GM18511 (cell line): ENCODE data around the gene ZNF776.
"Not testable (repeated sequence)": the region's sequence is repeated elsewhere in the genome, so short reads cannot be mapped to it uniquely, and the experiment has no call there.

Source experiments
- ATAC-seq: cut with Tn5 transposase; IDR thresholded peaks from one replicate; pipeline ENCODE4 v1.9.1; 2021; ENCODE audit warnings: mild to moderate bottlenecking, moderate library complexity; ENCODE audit not compliant: unreplicated experiment

The ZNF776 gene

DNA sequence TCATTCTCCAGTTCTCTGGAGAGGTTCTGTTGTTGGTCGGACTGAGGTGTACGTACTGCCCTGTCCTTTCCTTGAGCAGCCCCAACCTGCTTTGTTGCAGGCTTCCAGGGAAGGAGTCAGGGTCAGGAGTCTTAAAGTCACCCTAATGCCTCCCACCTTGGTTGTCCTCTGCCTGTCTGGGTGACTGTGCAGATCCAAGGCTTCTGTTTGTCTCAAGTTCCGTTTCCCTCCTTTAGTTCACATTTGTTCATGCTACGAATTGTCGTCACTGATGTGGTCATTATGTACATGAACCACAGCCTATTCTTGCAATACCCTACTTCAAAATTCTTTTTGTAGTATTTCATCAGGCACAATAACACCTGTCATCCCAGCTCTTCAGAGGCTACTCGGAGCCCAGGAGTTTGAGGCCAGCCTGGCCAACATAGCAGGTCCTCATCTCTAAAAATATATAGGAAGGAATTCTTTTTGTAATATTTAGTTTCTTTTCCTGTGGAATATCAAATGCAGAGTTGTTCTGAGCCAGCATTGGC, 30.2 kb downstream of the ZNF776 start:
- no peak for ATAC-seq

DNA sequence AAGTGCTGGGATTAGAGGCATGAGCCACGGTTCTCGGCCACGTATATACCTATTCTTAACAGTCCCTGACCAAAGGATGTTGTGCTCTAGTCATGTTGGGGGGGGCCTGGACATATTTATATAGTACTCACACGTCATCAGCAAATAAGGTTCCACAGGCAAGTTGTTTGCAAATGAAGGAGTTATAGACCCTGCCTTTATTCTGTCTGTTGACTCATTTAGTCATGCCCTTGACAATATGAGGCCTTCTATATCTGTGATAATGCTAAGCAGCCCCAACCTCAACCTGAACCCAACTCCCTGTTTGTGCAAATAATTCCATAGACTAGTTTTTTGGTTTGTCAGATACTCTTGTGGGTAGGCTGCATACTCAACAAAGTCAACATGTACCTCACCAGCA, 31.7 kb downstream of the ZNF776 start:
- no peak for ATAC-seq

- ATAC-seq: no peak
Measured at GRCh38 chr19:57779220-57779845, 32.7 kb downstream of the ZNF776 start.

DNA sequence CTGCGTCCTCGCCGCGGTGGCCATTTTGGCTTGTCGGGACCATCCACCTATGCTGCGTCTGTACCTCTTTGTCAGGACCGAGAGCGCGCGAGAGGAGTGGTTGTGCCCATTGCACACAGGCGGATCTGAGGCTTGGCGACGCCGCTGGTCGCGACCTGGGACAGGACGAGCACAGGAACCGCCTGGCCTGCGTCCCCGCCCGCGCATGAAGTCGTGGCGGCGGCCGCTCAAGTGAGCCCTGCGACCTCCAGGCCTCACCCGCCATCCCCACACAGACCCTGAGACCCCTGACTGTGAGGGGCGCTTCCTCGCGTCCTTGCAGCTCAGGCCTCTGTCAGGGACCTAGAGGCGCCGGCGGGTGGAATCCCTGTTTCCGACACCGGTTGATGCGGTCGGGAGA, 39.7 kb downstream of the ZNF776 start:
- no peak for ATAC-seq

GRCh38 chr19:57786906-57787305, 40.3 kb downstream of the ZNF776 start:
- ATAC-seq: no peak

DNA sequence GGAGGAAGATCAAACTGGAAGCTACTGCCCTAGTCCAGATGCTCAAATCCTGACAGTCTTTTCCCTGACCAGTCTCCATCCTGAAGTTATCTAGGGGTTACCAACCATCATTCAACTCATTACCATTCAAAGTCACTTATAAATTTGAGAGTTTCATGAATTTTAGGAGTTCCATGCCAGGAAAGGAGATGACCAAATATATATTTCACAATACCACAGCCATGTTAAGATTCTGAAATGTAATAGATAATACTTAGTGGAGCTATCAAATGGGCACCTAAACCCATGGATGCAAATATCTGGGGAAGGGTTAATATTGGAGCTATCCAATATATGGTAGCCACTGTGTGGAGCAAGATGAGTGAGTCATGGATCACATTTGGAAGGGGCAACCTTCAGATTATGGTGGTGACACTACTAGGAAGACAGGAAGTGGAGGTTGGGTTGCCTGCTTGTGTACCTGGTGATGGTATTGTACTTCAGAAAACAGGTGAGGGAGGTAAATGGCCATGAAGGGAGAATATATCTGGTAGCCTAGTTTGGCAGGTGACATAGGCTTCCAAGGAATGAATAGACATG, 41.6 kb downstream of the ZNF776 start:
- no peak for ATAC-seq

DNA sequence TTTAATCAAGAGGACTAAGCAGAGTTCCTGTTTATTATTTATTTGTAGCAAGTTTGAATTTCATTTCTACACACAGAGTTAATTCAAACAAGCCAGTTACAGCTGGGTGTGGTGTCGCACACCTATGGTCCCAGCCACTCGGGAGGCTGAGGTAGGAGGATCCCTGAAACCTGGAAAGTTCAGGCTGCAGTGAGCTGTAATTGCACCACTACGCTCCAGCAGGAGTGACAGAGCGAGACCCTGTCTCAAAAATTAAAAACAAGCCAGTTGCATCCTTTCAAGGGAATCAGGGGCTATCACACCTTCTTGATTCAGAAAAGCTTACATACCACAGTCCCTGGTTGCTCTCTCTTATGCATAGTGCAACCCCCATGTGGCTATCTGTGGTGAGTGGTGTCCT, 42.7 kb downstream of the ZNF776 start:
- no peak for ATAC-seq

DNA sequence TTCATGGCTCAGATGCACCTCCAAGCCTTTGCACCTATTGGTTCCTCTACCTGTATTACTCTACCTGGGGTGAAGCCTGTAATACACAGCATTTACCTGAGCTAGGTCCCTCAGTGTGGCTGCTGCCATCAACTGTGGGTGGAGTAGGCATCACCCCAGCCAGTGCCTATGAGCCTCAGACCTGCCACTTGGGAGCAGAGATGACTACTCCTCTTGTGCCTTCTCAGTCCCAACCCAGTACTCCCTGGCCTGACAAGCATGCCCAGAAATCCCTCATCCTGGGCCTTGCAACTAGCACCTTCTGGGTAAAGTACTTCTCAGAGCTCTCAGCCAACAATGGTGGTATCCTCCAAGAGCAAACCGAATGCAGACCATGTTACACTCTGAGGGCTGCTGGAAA, 50.0 kb downstream of the ZNF776 start:
- ATAC-seq: not testable (repeated sequence)

DNA sequence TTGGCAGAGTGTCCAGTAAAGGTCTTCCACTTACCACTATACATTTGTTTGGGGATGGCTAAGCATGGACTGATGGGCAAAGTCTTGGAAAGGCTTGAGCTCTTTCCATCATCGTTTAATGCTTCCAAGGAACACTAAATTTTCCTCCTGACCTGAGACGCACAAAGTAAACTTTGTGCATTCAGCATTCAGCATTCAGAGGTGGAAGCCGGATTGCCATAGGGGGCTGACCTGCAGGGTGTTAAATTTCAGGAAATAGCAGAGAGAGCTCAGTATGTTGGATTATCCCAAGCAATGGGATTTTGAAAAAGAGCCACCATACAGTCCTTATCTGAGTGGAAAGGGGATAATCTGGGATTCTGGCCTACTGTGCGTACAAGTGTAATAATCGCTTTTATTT, 54.1 kb downstream of the ZNF776 start:
- ATAC-seq: no peak

DNA sequence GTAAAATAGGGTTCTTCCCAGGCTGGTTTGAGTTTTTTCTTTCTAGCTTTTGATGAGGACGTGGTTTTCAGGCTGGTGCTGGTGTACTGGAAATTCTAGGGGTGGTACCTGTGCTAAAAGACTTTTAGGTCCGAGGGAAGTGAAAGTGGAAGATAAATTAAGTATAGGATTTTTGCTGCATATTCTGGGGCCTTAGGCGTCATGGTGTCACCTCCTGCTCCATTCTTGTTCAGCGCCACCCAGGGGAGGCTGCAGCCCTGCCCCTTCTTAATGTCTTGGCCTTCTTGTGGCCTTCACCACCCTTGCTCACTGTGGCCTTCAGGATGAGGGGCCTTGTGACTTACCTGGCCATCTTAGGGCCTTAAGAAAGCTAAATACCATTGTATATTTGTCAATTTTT, 55.7 kb downstream of the ZNF776 start:
- ATAC-seq: no peak

GRCh38 chr19:57803265-57803593, 56.6 kb downstream of the ZNF776 start:
- ATAC-seq: no peak

DNA sequence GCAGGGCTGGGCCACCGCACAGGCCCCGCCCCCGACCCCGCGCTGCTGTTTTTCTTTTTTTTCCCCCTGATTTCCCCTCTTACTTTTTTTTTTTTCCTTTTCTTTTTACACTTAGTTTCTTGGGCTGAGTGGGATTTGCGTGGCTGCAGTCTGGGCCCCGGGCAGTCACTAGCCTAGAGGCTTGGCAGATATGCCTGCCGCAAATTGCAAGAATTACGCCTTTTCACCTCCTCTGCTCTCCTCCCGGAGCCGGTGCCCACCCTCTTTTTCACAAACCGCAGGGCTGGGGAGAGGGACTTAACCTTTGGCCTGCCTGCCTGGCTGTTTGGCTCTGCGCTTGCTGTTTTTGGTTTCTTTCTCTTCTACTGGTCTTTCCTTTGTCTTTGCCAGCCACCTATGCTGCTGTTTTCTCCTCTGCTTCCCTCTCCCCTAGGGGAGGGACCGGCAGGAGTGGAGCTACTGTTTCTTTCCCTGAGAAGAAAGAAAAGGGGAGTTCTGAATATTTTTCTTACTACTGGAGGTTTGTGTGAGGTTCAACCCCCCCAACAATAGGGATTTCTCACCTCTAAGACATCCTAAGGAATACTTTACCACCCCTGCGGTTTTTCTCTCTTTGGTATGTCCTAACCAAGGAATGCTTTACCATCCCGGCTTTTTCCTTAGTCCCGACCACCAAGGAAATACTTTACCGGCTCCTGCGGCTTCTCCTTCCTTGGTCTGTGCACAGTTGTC, 57.1 kb downstream of the ZNF776 start:
- no peak for ATAC-seq

DNA sequence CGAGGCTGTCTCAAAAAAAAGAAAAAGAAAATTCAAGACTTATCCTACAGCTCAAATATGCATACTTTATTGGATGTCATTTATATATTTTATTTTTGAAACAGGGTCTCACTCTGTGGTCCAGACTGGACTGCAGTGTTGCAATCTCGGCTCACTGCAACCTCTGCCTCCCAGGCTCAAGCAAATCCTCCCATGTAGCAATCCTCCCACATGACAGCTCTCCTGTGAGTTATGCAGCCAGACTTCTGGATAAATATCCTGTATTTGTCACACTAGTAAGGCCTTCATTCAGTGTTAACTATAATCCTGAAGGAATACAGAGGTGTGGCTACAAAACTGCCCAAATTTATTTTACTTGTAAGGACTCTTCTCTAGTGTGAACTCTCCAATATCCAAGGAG, 60.9 kb downstream of the ZNF776 start:
- ATAC-seq: no peak
